PC-3 (cell line): ENCODE results near the gene SERPINA12. TPM values are rescaled to one million over a fixed set of nuclear protein-coding genes. Genes with fewer than 3 reads are reported as not detected.

Experiments used
- ATAC-seq: fragments of 200-7000 bp; cut with Tn5 transposase; 2 replicates; pipeline ENCODE4 v1.9.1; 2020; ENCODE audit warnings: mild to moderate bottlenecking, moderate library complexity
- BruUV-seq: library from RNA; stranded (reverse); fragments of 400-500 nt; replicated peaks from 2 replicates; lab custom pipeline; 2021; lab: Mats Ljungman, UMichigan
- CTCF ChIA-PET: fragments of 300-600 bp; sonication (Branson Sonifier 250); formaldehyde crosslinking; loops from one replicate; lab custom pipeline; 2022; ENCODE audit warnings: antibody characterized with exemption; lab: Charles Lee
- POLR2A ChIA-PET: fragments of 300-600 bp; sonication (Branson Sonifier 250); formaldehyde crosslinking; loops from one replicate; lab custom pipeline; 2022; ENCODE audit warnings: antibody characterized with exemption; ENCODE audit not compliant: unreplicated experiment; lab: Charles Lee
- DNase-seq: peaks from one replicate; pipeline ENCODE4 v3.0.0-alpha.2; 2015
- H2AFZ ChIP-seq: fragments of 300-600 bp; sonication (generic); 2 replicates; pipeline ENCODE4 v1.6.0; 2016; ENCODE audit warnings: antibody characterized with exemption, low read length
- H3F3A ChIP-seq: fragments of 300-600 bp; sonication (generic); one replicate; pipeline ENCODE4 v1.6.0; 2017; ENCODE audit warnings: antibody characterized with exemption, low read length, control low read depth, mild to moderate bottlenecking; ENCODE audit not compliant: unreplicated experiment
- H3K27ac ChIP-seq: fragments of 300-600 bp; sonication (generic); 2 replicates; pipeline ENCODE4 v1.5.1; 2016; ENCODE audit warnings: mild to moderate bottlenecking, low read length
- H3K27me3 ChIP-seq: fragments of 300-600 bp; sonication (generic); 2 replicates; pipeline ENCODE4 v1.6.1; 2016; ENCODE audit warnings: low read length, mixed read lengths
- H3K36me3 ChIP-seq: fragments of 300-600 bp; sonication (generic); 2 replicates; pipeline ENCODE4 v1.6.1; 2016; ENCODE audit warnings: low read depth, mixed run types, low read length, mixed read lengths
- H3K4me1 ChIP-seq: fragments of 300-600 bp; sonication (generic); 2 replicates; pipeline ENCODE4 v1.5.1; 2016; ENCODE audit warnings: low read length; ENCODE audit not compliant: insufficient read depth
- H3K4me2 ChIP-seq: fragments of 300-600 bp; sonication (generic); 2 replicates; pipeline ENCODE4 v1.6.0; 2016; ENCODE audit warnings: low read length
- H3K4me3 ChIP-seq: fragments of 300-600 bp; sonication (generic); 2 replicates; pipeline ENCODE4 v1.5.1; 2016; ENCODE audit warnings: mild to moderate bottlenecking, low read length, mixed read lengths
- H3K79me2 ChIP-seq: fragments of 300-600 bp; sonication (generic); 2 replicates; pipeline ENCODE4 v1.6.1; 2017; ENCODE audit warnings: low read length, mixed read lengths
- H3K9ac ChIP-seq: fragments of 300-600 bp; sonication (generic); 2 replicates; pipeline ENCODE4 v1.6.0; 2016; ENCODE audit warnings: mild to moderate bottlenecking, low read length
- H3K9me2 ChIP-seq: fragments of 300-600 bp; sonication (generic); replicated peaks from 2 replicates; pipeline ENCODE4 v1.6.1; 2016; ENCODE audit warnings: mixed run types, low read length, mixed read lengths
- H3K9me3 ChIP-seq: fragments of 300-600 bp; sonication (generic); 2 replicates; pipeline ENCODE4 v1.6.1; 2016; ENCODE audit warnings: low read length, mixed read lengths
- H4K20me1 ChIP-seq: fragments of 300-600 bp; sonication (generic); 2 replicates; pipeline ENCODE4 v1.6.1; 2016; ENCODE audit warnings: low read length, mixed read lengths
- EZH2 ChIP-seq: fragments of 300-600 bp; sonication (generic); IDR thresholded peaks from one replicate; pipeline ENCODE4 v1.6.1; 2017; ENCODE audit warnings: antibody characterized with exemption, mild to moderate bottlenecking, low read length; ENCODE audit not compliant: unreplicated experiment
- EZH2phosphoT487 ChIP-seq: fragments of 300-600 bp; sonication (generic); IDR thresholded peaks from 2 replicates; pipeline ENCODE4 v1.6.1; 2018; ENCODE audit warnings: mild to moderate bottlenecking, antibody characterized with exemption, low read length, borderline replicate concordance
- intact Hi-C: fragments of 100-400 bp; cut with micrococcal nuclease; formaldehyde crosslinking; loops from 2 replicates; pipeline ENCODE4 v1.9.0; 2023
- total RNA-seq: library from RNA; depleted of rRNA; stranded (reverse); fragments of >200 nt; gene quantifications from 2 replicates; pipeline ENCODE4 v1.2.3, GENCODE V29; 2014
- TF ChIP-seq, protein P1 (sequence below): fragments of 300-600 bp; sonication (generic); conservative IDR thresholded peaks from 2 replicates; pipeline ENCODE4 v1.5.1; 2017; ENCODE audit warnings: antibody characterized with exemption, low read depth, mild to moderate bottlenecking, low read length

Gene SERPINA12
- total RNA-seq, 1 experiment from 2014 or later, result not detected

GRCh38 chr14:94505206-94505605, 4.1 kb downstream of the SERPINA12 start:
- no peak for DNase-seq
- Histone ChIP-seq H3K79me2 (no peaks in the 10 kb centered on the region), H3K4me1 (no peaks in the 10 kb centered on the region), H3K9ac (no peak overlapping the region), H3K4me3 (no peak overlapping the region), H3K27me3 (no peaks in the 10 kb centered on the region), H3K4me2 (no peak overlapping the region), H3K9me2 (no peaks in the 10 kb centered on the region), H2AFZ (no peak overlapping the region), H3F3A (no peaks in the 10 kb centered on the region), H3K9me3 (no peaks in the 10 kb centered on the region), H3K36me3 (no peaks in the 10 kb centered on the region), H4K20me1 (no peaks in the 10 kb centered on the region), H3K27ac (no peak overlapping the region)
- POLR2A ChIA-PET, result no interaction called here
- no TSS peak for BruUV-seq
- CTCF ChIA-PET, result no interaction called here
- no peak for ATAC-seq
- intact Hi-C loops, result no loop called here
- TF ChIP-seq EZH2 (no peak), EZH2phosphoT487 (no peak)
- TF ChIP-seq, protein P1, sequence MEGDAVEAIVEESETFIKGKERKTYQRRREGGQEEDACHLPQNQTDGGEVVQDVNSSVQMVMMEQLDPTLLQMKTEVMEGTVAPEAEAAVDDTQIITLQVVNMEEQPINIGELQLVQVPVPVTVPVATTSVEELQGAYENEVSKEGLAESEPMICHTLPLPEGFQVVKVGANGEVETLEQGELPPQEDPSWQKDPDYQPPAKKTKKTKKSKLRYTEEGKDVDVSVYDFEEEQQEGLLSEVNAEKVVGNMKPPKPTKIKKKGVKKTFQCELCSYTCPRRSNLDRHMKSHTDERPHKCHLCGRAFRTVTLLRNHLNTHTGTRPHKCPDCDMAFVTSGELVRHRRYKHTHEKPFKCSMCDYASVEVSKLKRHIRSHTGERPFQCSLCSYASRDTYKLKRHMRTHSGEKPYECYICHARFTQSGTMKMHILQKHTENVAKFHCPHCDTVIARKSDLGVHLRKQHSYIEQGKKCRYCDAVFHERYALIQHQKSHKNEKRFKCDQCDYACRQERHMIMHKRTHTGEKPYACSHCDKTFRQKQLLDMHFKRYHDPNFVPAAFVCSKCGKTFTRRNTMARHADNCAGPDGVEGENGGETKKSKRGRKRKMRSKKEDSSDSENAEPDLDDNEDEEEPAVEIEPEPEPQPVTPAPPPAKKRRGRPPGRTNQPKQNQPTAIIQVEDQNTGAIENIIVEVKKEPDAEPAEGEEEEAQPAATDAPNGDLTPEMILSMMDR, result no peak

- no peak for ATAC-seq
- ChIA-PET CTCF (no interaction called here), POLR2A (interaction anchor here (0.5 kb wide), 1 partner anchor 788 kb away, joined by 3 read pairs; no protein-coding TSS in a partner anchor)
- intact Hi-C loops, result no loop called here
- no peaks in the 10 kb centered on the region for H3K4me1 ChIP-seq
- no peaks in the 10 kb centered on the region for H3F3A ChIP-seq
- H4K20me1 ChIP-seq, result no peaks in the 10 kb centered on the region
- H3K9ac ChIP-seq, result no peak overlapping the region
- no peaks in the 10 kb centered on the region for H3K9me2 ChIP-seq
- H3K79me2 ChIP-seq, result no peaks in the 10 kb centered on the region
- no peak for TF ChIP-seq EZH2phosphoT487
- TF ChIP-seq, protein P1, result no peak
- TF ChIP-seq EZH2, result no peak
- H2AFZ ChIP-seq, result no peak overlapping the region
- H3K27ac ChIP-seq, result no peak overlapping the region
- no peaks in the 10 kb centered on the region for H3K9me3 ChIP-seq
- H3K4me2 ChIP-seq, result no peak overlapping the region
- no TSS peak for BruUV-seq
- H3K4me3 ChIP-seq, result no peak overlapping the region
- H3K27me3 ChIP-seq, result no peaks in the 10 kb centered on the region
- no peak for DNase-seq
- H3K36me3 ChIP-seq, result no peaks in the 10 kb centered on the region
These were observed 7.4 kb downstream of the SERPINA12 start for GRCh38 chr14:94501588-94502516.

DNA sequence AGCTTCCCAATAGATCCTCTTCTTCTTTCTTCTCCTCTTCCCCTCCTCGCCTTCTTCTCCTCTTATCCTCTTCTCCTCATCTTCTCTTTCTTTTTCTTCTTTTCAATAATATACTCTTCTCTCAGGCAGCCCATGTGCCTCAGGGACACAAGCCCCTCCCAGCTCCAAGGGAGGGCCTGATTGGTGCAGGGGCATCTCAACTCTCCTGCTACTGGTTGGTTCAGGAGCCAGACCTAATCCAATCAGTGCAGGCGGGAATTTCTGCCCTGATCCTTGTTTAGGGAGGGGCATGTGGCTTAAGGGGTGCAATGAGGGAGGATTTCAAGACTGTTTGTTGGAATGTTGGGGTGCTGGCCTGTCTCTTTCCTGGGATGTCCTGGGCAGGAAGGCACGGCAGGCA, 9.0 kb downstream of the SERPINA12 start:
- Histone ChIP-seq H3K9ac (no peak overlapping the region), H3K36me3 (no peaks in the 10 kb centered on the region), H3K4me1 (no peaks in the 10 kb centered on the region), H4K20me1 (no peaks in the 10 kb centered on the region), H3K27ac (no peak overlapping the region), H3F3A (no peaks in the 10 kb centered on the region), H3K9me2 (no peaks in the 10 kb centered on the region), H2AFZ (no peak overlapping the region), H3K9me3 (no peaks in the 10 kb centered on the region), H3K4me3 (no peak overlapping the region), H3K27me3 (no peaks in the 10 kb centered on the region), H3K79me2 (no peaks in the 10 kb centered on the region), H3K4me2 (no peak overlapping the region)
- DNase-seq (no peak), ATAC-seq (no peak)
- ChIA-PET POLR2A (no interaction called here), CTCF (no interaction called here)
- TF ChIP-seq, protein P1, result no peak
- TF ChIP-seq EZH2phosphoT487 (no peak), EZH2 (no peak)
- no TSS peak for BruUV-seq
- intact Hi-C loops, result no loop called here
